GM03348 (cell line): ENCODE results near the gene ACCS.

Source experiments
- DNase-seq: peaks from one replicate; pipeline ENCODE4 v3.0.0; 2012; ENCODE audit warnings: low spot score

ACCS gene

GRCh38 chr11:44094260-44094868 is 28.3 kb downstream of the ACCS start:
- peak; percentile 86 for DNase-seq

- DNase-seq, result peak; percentile 98
These were observed 29.7 kb downstream of the ACCS start, which contains the start of gene EXT2 for GRCh38 chr11:44095506-44096359. TSS of gene EXT2 (plus strand) at chr11:44095678. CDS start at chr11:44107713, 12,035 bp downstream.

- DNase-seq, result peak; percentile 67
These were observed 30.5 kb downstream of the ACCS start for GRCh38 chr11:44096360-44097185.

- DNase-seq, result no peak
These were observed 31.8 kb downstream of the ACCS start for GRCh38 chr11:44097821-44098220.

- no peak for DNase-seq
These were observed 35.0 kb downstream of the ACCS start for GRCh38 chr11:44101098-44101497.

- no peak for DNase-seq
These were observed 38.6 kb downstream of the ACCS start for GRCh38 chr11:44104481-44105294.

GRCh38 chr11:44108260-44108659 is 42.2 kb downstream of the ACCS start:
- DNase-seq, result no peak

- DNase-seq, result peak; percentile 32
These were observed 44.2 kb downstream of the ACCS start for GRCh38 chr11:44110231-44110679.

GRCh38 chr11:44112091-44112821 is 46.2 kb downstream of the ACCS start:
- DNase-seq, result peak; percentile 60

GRCh38 chr11:44113018-44113417 is 46.9 kb downstream of the ACCS start:
- no peak for DNase-seq

GRCh38 chr11:44113572-44113971 is 47.5 kb downstream of the ACCS start:
- DNase-seq, result no peak

GRCh38 chr11:44116234-44116830 is 50.3 kb downstream of the ACCS start:
- no peak for DNase-seq

GRCh38 chr11:44120169-44120568 is 54.1 kb downstream of the ACCS start:
- DNase-seq, result no peak

GRCh38 chr11:44125598-44125997 is 59.5 kb downstream of the ACCS start:
- no peak for DNase-seq

GRCh38 chr11:44126304-44126703 is 60.2 kb downstream of the ACCS start:
- no peak for DNase-seq

- no peak for DNase-seq
These were observed 61.1 kb downstream of the ACCS start for GRCh38 chr11:44127130-44127529.

GRCh38 chr11:44128729-44129128 is 62.7 kb downstream of the ACCS start:
- no peak for DNase-seq

GRCh38 chr11:44130751-44131150 is 64.7 kb downstream of the ACCS start:
- DNase-seq, result no peak

- DNase-seq, result peak; percentile 61
These were observed 67.4 kb downstream of the ACCS start for GRCh38 chr11:44133335-44133946.
